Measurements from ENCODE around the gene RGS10.

Gene RGS10

DNA sequence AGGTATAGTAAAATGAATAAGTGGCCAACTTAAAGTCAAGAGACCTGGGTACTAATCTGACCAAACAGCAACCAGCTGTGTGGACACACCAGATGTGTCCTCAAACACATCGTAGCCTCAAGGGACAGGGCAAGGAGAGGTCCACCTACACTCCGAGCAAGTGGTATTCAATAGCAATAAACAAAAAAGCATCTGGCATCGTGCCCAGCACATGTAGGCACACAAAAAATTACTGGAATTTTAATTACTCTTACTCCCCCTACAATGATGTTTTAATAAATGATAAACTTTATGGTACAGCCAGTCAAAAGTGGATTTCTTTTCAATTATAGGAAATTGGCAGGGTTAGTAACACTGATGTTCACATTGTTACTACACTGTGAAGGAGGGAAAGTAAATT is 3.5 kb upstream of the RGS10 start:
- no peaks in the 10 kb centered on the region for H3K9me3 ChIP-seq (ENCODE audit: control insufficient read depth, low read depth, low read length)
- peaks cover 55% of the 10 kb centered on the region for H3K27me3 ChIP-seq (ENCODE audit: control insufficient read depth, insufficient read depth, low read length)
- H3K36me3 ChIP-seq (ENCODE audit: control insufficient read depth, low read depth, low read length): no peaks in the 10 kb centered on the region
- no peak overlapping the region for H3K27ac ChIP-seq (ENCODE audit: low read length)
- H3K9ac ChIP-seq (ENCODE audit: low read length): no peak overlapping the region
- peaks cover 8% of the 10 kb centered on the region for H3K4me1 ChIP-seq (ENCODE audit: control insufficient read depth, low read depth, low read length)
- H3K4me3 ChIP-seq (ENCODE audit: low read length): no peak overlapping the region

DNA sequence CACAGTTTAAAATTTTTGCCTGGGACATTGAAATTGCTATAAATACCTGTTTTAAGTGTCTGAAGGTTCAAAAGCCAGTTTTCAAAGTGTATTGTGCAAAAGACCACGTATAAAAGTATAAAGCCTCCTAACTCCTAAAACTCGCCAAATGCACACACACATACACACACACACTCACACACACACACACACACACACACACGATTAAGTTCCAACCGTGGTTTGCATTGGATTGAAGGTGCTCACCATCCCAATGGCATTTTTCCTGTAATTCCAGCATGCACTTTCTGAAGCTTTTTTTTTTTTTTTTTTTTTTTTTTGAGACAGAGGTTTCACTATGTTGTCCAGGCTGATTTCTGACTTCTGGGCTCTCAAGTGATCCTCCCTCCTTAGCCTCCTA is 2.8 kb upstream of the RGS10 start:
- H3K27ac ChIP-seq (ENCODE audit: low read length): no peak overlapping the region
- H3K9ac ChIP-seq (ENCODE audit: low read length): no peak overlapping the region
- H3K36me3 ChIP-seq (ENCODE audit: control insufficient read depth, low read depth, low read length): no peaks in the 10 kb centered on the region
- H3K27me3 ChIP-seq (ENCODE audit: control insufficient read depth, insufficient read depth, low read length): peaks cover 62% of the 10 kb centered on the region
- no peak overlapping the region for H3K4me3 ChIP-seq (ENCODE audit: low read length)
- no peaks in the 10 kb centered on the region for H3K9me3 ChIP-seq (ENCODE audit: control insufficient read depth, low read depth, low read length)
- peaks cover 8% of the 10 kb centered on the region for H3K4me1 ChIP-seq (ENCODE audit: control insufficient read depth, low read depth, low read length)

DNA sequence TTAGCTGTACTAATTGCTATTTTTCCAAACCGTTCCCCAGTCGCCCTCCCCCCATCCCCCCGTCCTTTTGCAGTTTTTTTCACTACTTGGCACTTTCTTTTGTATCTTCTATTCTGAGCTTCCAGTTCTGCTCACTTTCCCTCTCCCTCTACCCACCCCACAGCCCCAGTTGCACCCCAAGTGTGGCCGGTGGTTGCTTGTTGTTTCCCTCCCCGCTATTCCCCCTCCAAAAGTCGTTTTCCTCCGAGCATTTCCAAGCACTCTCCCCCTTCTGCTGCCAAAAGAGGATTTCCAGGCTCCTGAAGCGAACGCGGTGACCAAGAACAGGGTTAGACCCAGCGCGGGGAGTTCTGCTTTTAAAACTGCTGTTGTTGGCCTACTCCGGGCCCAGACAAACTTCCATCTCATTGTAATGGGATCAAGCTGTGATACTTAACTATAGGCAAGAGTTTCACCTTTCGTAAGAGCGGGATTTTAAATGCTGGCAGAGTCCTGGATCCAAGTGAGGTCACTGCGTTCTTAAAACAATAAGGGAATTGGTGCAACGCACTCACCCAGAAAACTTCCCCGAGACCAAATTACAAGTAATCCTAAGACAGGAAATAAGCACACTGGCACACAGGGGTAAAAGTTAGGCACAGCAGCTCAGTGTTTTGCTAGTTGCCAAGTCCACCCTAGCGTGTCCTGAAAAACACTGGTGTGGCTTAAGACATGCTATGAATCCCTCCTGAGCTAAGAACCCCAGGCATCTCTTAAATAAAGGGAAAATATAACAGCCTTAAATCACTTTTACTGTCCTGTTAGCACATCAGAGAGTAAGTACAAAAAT is 1.5 kb upstream of the RGS10 start:
- Histone ChIP-seq H3K27me3 (ENCODE audit: control insufficient read depth, insufficient read depth, low read length) (peaks cover 68% of the 10 kb centered on the region), H3K27ac (ENCODE audit: low read length) (no peak overlapping the region), H3K9me3 (ENCODE audit: control insufficient read depth, low read depth, low read length) (no peaks in the 10 kb centered on the region), H3K4me1 (ENCODE audit: control insufficient read depth, low read depth, low read length) (peaks cover 8% of the 10 kb centered on the region), H3K36me3 (ENCODE audit: control insufficient read depth, low read depth, low read length) (no peaks in the 10 kb centered on the region), H3K4me3 (ENCODE audit: low read length) (peak overlapping the region; percentile 43), H3K9ac (ENCODE audit: low read length) (no peak overlapping the region)

DNA sequence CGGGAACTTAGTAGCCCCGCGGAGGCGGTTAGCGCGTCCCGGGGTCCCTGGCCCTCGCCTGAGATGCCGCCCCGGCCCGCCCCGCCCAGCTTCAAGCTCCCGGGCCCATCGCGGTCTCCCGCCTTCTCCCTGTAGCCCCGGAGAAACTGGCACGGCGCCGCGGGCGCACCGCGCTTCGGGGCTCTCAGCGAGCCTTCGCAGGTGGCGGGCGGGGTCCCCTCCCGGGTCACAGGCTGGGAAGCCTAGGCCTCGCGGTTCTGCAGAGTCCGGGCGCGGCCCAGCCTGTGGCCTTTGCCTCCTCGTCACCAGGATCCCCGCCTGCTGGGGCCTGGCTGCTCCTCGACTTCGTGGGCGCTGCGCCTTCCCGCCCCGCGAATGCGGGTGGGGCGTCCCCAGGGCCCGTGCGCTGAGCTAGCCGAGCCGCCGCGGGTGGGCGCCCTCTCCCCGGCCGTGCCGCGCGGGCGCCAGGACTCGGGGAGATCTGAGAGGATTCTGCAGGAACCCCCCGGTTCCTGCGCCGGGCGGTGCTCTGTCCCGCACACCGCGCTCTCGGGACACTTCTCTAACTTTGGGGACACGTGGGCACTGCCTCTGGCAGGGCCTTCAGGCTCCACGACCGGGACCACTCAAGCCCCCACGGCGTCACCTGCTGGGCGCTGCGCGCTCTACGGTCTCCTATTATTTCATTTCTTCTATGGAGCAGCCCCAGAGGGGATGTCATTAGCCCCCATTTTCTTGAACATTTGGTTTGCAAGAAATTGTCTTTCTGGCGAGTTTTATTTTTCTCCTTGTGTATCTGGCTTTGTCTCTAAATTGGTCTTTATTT is 682 bp upstream of the RGS10 start:
- Histone ChIP-seq H3K9me3 (ENCODE audit: control insufficient read depth, low read depth, low read length) (no peaks in the 10 kb centered on the region), H3K27me3 (ENCODE audit: control insufficient read depth, insufficient read depth, low read length) (peaks cover 68% of the 10 kb centered on the region), H3K4me3 (ENCODE audit: low read length) (peak overlapping the region; percentile 43), H3K4me1 (ENCODE audit: control insufficient read depth, low read depth, low read length) (peaks cover 8% of the 10 kb centered on the region), H3K27ac (ENCODE audit: low read length) (no peak overlapping the region), H3K36me3 (ENCODE audit: control insufficient read depth, low read depth, low read length) (no peaks in the 10 kb centered on the region), H3K9ac (ENCODE audit: low read length) (no peak overlapping the region)

DNA sequence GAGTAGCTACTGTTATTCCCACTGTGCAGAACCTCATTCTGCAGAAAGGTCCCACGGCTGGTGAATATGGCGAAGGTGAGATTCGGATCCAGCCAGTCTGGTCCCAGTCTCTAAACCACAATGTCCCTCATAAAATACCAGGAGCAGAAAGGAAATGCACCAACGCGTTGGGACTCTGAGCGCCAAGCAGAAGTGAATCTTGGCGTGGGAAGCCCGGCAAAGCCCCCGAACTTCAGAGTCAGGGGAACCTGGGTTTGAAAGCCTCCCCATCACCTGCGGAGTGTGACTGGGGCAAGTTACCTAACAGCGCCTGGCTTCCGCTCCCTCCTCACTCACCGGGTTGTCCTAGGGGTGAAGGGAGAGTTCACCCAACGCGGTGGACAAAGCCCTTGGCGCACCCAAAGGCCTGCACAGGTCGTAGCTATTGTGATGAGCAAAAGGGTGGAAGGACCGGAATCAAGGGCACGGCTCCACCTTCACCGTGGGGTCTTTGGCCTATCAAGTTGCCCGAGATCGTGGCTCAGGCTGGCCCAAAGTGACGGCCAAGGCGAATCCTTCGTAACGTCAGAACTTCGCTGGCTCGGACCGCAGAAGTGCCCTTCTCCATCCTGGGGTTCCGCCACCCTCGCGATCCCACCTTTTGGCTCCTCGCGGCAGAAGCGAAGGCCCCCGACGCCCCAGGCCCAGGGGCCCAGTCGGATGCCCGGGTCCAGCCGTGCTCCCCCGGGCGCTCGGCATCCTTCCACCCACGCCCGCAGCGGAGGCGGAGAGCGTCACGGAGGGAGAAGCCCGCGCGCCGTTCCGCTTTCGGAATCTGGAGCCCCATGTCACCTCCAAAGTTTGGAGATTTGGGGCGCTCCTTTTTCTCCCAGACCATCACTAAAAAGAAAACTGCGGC is 811 bp downstream of the RGS10 start:
- Histone ChIP-seq H3K4me3 (ENCODE audit: low read length) (peak overlapping the region; percentile 43), H3K27me3 (ENCODE audit: control insufficient read depth, insufficient read depth, low read length) (peaks cover 67% of the 10 kb centered on the region), H3K4me1 (ENCODE audit: control insufficient read depth, low read depth, low read length) (peaks cover 8% of the 10 kb centered on the region), H3K36me3 (ENCODE audit: control insufficient read depth, low read depth, low read length) (no peaks in the 10 kb centered on the region), H3K9me3 (ENCODE audit: control insufficient read depth, low read depth, low read length) (no peaks in the 10 kb centered on the region), H3K27ac (ENCODE audit: low read length) (no peak overlapping the region), H3K9ac (ENCODE audit: low read length) (no peak overlapping the region)

DNA sequence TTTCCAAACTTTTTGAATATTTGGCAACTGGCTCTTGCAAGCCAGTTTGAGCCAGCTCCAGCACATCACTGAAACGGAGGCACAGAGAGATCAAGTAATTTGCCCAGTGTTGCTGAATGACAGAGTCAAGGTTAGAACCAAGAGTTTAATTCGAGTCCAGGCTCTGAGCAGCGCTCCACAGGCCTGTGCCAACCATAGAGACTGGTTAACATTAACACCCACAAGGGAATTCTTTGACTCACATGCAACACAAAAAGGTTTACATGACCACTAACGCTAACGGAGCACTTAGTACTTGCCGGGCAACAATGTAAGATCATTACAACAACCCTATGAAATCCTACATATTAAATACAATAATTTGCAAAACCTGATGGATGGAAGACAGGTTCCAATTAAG is 1.5 kb downstream of the RGS10 start:
- no peaks in the 10 kb centered on the region for H3K9me3 ChIP-seq (ENCODE audit: control insufficient read depth, low read depth, low read length)
- no peaks in the 10 kb centered on the region for H3K36me3 ChIP-seq (ENCODE audit: control insufficient read depth, low read depth, low read length)
- H3K27ac ChIP-seq (ENCODE audit: low read length): no peak overlapping the region
- H3K9ac ChIP-seq (ENCODE audit: low read length): no peak overlapping the region
- H3K4me3 ChIP-seq (ENCODE audit: low read length): no peak overlapping the region
- H3K27me3 ChIP-seq (ENCODE audit: control insufficient read depth, insufficient read depth, low read length): peaks cover 60% of the 10 kb centered on the region
- peaks cover 8% of the 10 kb centered on the region for H3K4me1 ChIP-seq (ENCODE audit: control insufficient read depth, low read depth, low read length)

DNA sequence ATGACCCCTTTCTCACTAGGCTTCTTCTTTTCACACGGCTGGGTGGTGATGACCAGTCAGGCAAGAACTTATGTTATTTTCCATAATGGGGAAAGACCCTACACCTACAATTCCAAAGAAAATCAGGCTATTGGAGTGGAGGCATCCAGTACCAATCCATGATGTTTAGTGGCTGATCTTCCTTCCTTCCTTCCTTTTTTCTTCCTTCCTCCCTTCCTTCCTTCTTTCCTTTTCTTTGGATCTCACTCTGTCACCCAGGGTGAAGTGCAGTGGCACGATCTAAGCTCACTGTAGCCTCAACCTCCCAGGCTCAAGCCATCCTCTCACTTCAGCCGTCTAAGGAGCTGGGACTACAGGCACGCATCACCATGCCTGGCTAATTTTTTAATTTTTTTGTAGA is 2.5 kb downstream of the RGS10 start:
- H3K4me3 ChIP-seq (ENCODE audit: low read length): no peak overlapping the region
- H3K9me3 ChIP-seq (ENCODE audit: control insufficient read depth, low read depth, low read length): no peaks in the 10 kb centered on the region
- no peaks in the 10 kb centered on the region for H3K36me3 ChIP-seq (ENCODE audit: control insufficient read depth, low read depth, low read length)
- H3K4me1 ChIP-seq (ENCODE audit: control insufficient read depth, low read depth, low read length): peaks cover 8% of the 10 kb centered on the region
- no peak overlapping the region for H3K27ac ChIP-seq (ENCODE audit: low read length)
- H3K27me3 ChIP-seq (ENCODE audit: control insufficient read depth, insufficient read depth, low read length): peaks cover 50% of the 10 kb centered on the region
- no peak overlapping the region for H3K9ac ChIP-seq (ENCODE audit: low read length)

DNA sequence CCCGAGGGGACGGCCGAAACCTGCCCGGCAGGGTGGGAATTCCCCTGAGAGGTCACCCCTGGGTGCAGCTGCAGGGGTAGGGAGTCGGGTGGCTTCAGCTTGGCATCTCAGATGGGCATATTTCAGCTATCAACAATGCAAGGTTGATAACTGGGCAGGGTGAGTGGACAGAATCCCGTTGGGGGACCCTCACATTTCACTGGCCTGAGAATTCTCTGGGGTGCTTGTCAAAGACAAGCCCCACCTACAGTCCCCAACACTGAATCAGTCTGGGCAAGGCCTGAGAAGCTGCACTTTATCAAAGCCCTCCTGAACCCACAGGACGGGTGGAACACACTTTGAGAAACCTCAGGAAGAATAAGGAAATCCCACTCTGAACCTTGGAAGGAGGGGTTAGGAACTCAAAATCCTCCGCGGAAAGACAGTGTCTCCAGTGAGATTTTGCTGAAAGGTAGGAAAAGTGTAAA is 3.1 kb downstream of the RGS10 start:
- Histone ChIP-seq H3K4me3 (ENCODE audit: low read length) (no peak overlapping the region), H3K9ac (ENCODE audit: low read length) (no peak overlapping the region), H3K36me3 (ENCODE audit: control insufficient read depth, low read depth, low read length) (no peaks in the 10 kb centered on the region), H3K27me3 (ENCODE audit: control insufficient read depth, insufficient read depth, low read length) (peaks cover 44% of the 10 kb centered on the region), H3K27ac (ENCODE audit: low read length) (no peak overlapping the region), H3K9me3 (ENCODE audit: control insufficient read depth, low read depth, low read length) (no peaks in the 10 kb centered on the region), H3K4me1 (ENCODE audit: control insufficient read depth, low read depth, low read length) (peaks cover 7% of the 10 kb centered on the region)

DNA sequence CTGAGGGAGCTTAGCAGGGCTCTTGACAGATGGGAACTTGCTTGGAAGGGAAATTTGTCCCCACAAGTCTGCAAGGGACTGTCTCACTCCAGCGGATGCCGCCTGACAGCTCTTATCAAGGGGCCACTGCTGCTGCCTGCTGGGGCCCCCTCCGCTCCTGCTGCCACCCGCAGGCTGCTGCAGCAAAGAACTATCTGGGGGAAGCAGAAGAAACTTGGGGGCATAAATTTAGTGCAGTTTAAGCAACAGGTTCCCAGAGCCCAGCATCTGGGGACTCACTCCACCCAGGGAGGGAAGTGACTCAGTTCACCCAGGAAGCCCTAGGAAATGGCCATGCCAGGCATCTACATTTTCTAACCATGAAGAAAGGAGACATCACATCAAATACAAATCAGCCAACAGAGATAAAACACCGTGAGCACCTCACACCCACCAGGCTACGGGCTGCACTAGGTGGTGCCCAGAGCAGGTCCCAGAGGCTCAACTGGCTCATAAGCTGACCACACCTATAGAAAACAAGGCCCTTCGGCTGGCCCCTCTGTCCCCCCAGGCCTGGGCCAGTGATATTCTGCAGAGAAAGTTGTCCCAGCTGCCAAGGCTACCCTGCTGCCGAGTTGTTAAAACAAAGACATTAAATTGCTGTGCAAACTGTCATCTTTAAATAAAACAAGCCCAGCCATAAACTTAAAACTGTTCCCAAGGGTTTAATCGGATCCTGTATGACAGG is 3.7 kb downstream of the RGS10 start:
- Histone ChIP-seq H3K27me3 (ENCODE audit: control insufficient read depth, insufficient read depth, low read length) (peaks cover 38% of the 10 kb centered on the region), H3K27ac (ENCODE audit: low read length) (no peak overlapping the region), H3K4me1 (ENCODE audit: control insufficient read depth, low read depth, low read length) (peaks cover 3% of the 10 kb centered on the region), H3K4me3 (ENCODE audit: low read length) (no peak overlapping the region), H3K36me3 (ENCODE audit: control insufficient read depth, low read depth, low read length) (no peaks in the 10 kb centered on the region), H3K9me3 (ENCODE audit: control insufficient read depth, low read depth, low read length) (no peaks in the 10 kb centered on the region), H3K9ac (ENCODE audit: low read length) (no peak overlapping the region)

DNA sequence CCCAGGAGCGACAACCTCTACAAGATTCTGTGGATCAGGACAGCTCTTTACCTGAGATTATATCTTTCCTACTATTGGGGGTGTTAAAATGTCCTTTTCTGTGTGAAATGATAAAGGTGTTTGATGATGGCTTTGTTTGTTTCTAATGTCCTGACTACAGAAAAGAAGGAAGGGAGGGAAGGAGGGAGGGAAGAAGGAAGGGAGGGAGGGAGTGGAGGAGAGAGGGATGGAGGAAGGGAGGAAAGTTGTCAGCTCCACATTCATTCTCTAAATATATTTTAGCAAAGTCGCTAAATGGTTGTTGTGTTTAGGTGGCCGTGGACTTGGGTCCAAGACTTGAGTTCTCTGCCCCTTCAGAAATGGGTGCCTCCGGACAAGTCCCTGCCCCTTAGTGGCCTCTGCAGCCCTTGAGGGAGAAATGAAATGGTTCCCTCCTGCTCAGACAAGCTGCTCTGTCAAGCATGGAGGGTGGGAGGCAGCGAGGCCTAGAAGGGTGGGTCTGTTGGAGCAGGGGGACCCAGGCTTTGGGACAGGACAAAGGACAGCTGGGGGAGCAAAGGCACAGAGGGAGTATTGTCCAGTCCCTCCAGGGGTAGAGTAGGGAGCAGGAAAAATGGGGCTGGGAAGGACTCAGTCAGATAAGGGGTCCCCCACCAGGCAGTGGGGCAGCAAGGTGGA is 4.4 kb downstream of the RGS10 start:
- peaks cover 31% of the 10 kb centered on the region for H3K27me3 ChIP-seq (ENCODE audit: control insufficient read depth, insufficient read depth, low read length)
- no peak overlapping the region for H3K9ac ChIP-seq (ENCODE audit: low read length)
- no peak overlapping the region for H3K27ac ChIP-seq (ENCODE audit: low read length)
- no peak overlapping the region for H3K4me3 ChIP-seq (ENCODE audit: low read length)
- peaks cover 3% of the 10 kb centered on the region for H3K4me1 ChIP-seq (ENCODE audit: control insufficient read depth, low read depth, low read length)
- no peaks in the 10 kb centered on the region for H3K9me3 ChIP-seq (ENCODE audit: control insufficient read depth, low read depth, low read length)
- no peaks in the 10 kb centered on the region for H3K36me3 ChIP-seq (ENCODE audit: control insufficient read depth, low read depth, low read length)

Data from iPS-18a (cell line).